Measurements from ENCODE around the gene WARS2. TPM values are rescaled to one million over a fixed set of nuclear protein-coding genes. Genes with fewer than 3 reads are reported as not detected.

The WARS2 gene
- total RNA-seq, 4 donors from 2014 or later = 16.9 to 20.9 (median 18.9) TPM

GRCh38 chr1:118997225-118997624 is 143.2 kb downstream of the WARS2 start:
- ATAC-seq (ENCODE audit: low FRiP score) (no peak), DNase-seq (ENCODE audit: low spot score) (no peak)
- no peak for TF ChIP-seq CTCF (IDR thresholded peaks at IDR 0.05)

DNA sequence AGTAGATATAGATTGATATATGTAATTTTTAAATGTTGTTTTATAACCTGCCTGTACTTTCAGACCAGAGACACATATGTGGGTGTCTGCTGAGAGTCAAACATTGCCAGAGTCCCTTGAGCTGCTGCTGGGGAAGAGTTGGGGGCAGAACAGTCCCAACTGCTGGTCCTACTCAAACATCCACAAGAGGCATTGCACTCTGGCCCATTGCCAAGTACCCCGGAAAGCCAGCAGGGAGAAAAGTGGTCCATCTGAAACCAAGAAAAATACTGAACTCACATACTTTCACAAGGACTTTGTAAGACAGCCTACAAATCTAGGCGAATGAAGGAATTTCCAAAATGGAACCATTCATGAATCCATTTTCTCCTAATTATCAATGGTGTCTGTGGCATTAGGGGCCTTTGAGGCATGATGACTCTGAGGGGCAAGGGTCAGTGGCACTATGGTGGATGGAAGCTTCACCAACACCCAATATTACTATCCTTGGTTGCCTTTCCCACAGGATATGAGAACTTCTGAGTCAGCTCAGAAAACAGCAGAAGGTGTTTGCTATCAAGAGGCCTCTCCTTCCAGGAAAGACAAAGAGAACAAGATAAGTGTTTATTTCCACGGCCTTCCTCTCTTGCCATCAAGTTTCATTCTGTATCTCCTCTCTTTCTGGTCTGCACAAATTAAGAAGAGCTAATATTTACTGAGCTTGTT is 145.0 kb downstream of the WARS2 start:
- DNase-seq (ENCODE audit: low spot score) = no peak
- TF ChIP-seq CTCF (IDR thresholded peaks at IDR 0.05) = no peak
- ATAC-seq (ENCODE audit: low FRiP score) = no peak

GRCh38 chr1:118993700-118994026 is 146.8 kb downstream of the WARS2 start:
- no peak for TF ChIP-seq CTCF (IDR thresholded peaks at IDR 0.05)
- no peak for DNase-seq (ENCODE audit: low spot score)
- ATAC-seq (ENCODE audit: low FRiP score) = no peak

DNA sequence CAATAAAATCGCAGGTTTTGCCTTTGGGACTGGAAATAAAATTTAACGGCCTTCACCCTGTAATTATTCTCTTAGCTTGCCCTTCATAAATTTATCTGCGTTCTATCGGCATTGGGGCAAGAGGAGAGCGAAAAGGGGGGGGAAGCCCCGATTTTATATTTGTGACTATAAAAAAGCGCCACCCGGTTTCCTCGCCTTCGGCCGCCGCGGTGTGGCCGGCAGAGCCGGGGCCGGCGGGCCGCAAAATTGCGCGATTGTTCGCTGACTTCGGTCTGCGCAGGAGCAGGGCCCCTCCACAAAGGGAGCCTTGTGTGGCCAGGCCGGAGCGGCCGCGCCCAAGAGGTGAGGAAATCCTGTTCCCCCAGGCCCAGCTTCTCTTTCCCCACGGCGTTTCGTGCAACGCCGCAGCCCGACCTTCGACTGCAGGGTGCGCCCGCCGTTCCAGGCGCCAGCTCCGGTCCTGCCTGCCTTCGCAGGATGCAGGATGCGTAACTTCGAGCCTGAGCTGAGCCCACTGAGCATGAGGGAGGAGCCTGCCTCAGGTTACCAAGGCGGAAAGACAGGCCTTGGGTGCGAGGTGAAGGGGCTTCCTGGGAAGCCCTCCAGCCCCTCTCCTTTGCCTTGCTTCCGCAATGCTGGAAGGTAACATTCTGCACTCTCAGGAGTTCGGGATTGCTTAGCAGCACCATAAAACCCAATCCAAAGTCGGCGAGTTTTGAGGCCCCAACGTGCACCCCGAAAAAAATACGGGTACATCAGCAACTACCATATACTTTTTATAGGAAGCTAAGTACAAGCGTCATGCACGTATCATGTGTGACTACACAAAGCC is 147.4 kb downstream of the WARS2 start:
- TF ChIP-seq CTCF (IDR thresholded peaks at IDR 0.05) = no peak
- DNase-seq (ENCODE audit: low spot score) (no peak), ATAC-seq (ENCODE audit: low FRiP score) (no peak)

GRCh38 chr1:118992237-118992825 is 148.1 kb downstream of the WARS2 start:
- no peak for ATAC-seq (ENCODE audit: low FRiP score)
- DNase-seq (ENCODE audit: low spot score) = no peak
- no peak for TF ChIP-seq CTCF (IDR thresholded peaks at IDR 0.05)

- TF ChIP-seq CTCF (IDR thresholded peaks at IDR 0.05) = no peak
- no peak for DNase-seq (ENCODE audit: low spot score)
- no peak for ATAC-seq (ENCODE audit: low FRiP score)
Observed at GRCh38 chr1:118991448-118991847, 149.0 kb downstream of the WARS2 start.
